Keratinocyte (primary cell): ENCODE data around the gene MFSD12. TPM values are rescaled to one million over a fixed set of nuclear protein-coding genes. Genes with fewer than 3 reads are reported as not detected.

ENCODE experiments used
- DNase-seq: peaks from one replicate; pipeline ENCODE4 v3.0.0-alpha.2; 2011; ENCODE audit warnings: low read depth, missing footprints, low spot score
- FAIRE-seq: peaks from 2 replicates; lab custom pipeline; 2011; peaks lifted over from hg19 to GRCh38; lab: Jason Lieb, UNC
- H2AFZ ChIP-seq: 2 replicates; pipeline ENCODE4 v1.6.0; 2012; ENCODE audit warnings: low read length, control low read depth, inconsistent platforms; ENCODE audit not compliant: control insufficient read depth
- H3K27ac ChIP-seq: 2 replicates; pipeline ENCODE4 v1.5.1; 2011; ENCODE audit warnings: low read length; ENCODE audit not compliant: control insufficient read depth, insufficient read depth
- H3K27me3 ChIP-seq: 3 replicates; pipeline ENCODE4 v1.6.0; 2011; ENCODE audit warnings: low read length; ENCODE audit not compliant: control insufficient read depth, insufficient read depth; ENCODE audit errors: extremely low read depth
- H3K36me3 ChIP-seq, 2 experiments: 2 replicates in 1 of 2; 3 replicates in 1 of 2; pipeline ENCODE4 v1.5.1; 2011; ENCODE audit warnings: low read length in 2 of 2, mild to moderate bottlenecking in 1 of 2; ENCODE audit not compliant: control insufficient read depth in 2 of 2, insufficient read depth in 2 of 2; ENCODE audit errors: extremely low read depth in 1 of 2
- H3K4me1 ChIP-seq: 3 replicates; pipeline ENCODE4 v1.5.1; 2011; ENCODE audit warnings: low read length; ENCODE audit not compliant: control insufficient read depth, insufficient read depth; ENCODE audit errors: extremely low read depth
- H3K4me2 ChIP-seq: 3 replicates; pipeline ENCODE4 v1.6.0; 2011; ENCODE audit warnings: low read depth, low read length; ENCODE audit not compliant: control insufficient read depth, insufficient read depth; ENCODE audit errors: extremely low read depth
- H3K4me3 ChIP-seq, 3 experiments: fragments of 200-600 bp in 1 of 3; sonication (generic) in 1 of 3; 2 replicates in 2 of 3; 3 replicates in 1 of 3; pipeline ENCODE4 v1.5.1; 2011 to 2016; ENCODE audit warnings: low read length in 3 of 3, mild to moderate bottlenecking in 3 of 3, control low read depth in 2 of 3, inconsistent platforms in 1 of 3, low read depth in 1 of 3, mixed read lengths in 1 of 3, mixed run types in 1 of 3, moderate library complexity in 1 of 3; ENCODE audit not compliant: control insufficient read depth in 2 of 3, insufficient read depth in 2 of 3; ENCODE audit errors: extremely low read depth in 1 of 3
- H3K79me2 ChIP-seq: 2 replicates; pipeline ENCODE4 v1.6.0; 2012; ENCODE audit warnings: low read length; ENCODE audit not compliant: control insufficient read depth, insufficient read depth
- H3K9ac ChIP-seq: 3 replicates; pipeline ENCODE4 v1.6.0; 2011; ENCODE audit warnings: low read length; ENCODE audit not compliant: control insufficient read depth, insufficient read depth; ENCODE audit errors: extremely low read depth
- H3K9me1 ChIP-seq: 3 replicates; pipeline ENCODE4 v1.6.0; 2011; ENCODE audit warnings: low read length; ENCODE audit not compliant: control insufficient read depth, insufficient read depth; ENCODE audit errors: extremely low read depth
- H3K9me3 ChIP-seq: 2 replicates; pipeline ENCODE4 v1.5.1; 2012; ENCODE audit warnings: low read depth, low read length; ENCODE audit not compliant: control insufficient read depth
- H4K20me1 ChIP-seq: 3 replicates; pipeline ENCODE4 v1.6.0; 2011; ENCODE audit warnings: low read length; ENCODE audit not compliant: control insufficient read depth, insufficient read depth; ENCODE audit errors: extremely low read depth
- EZH2 ChIP-seq: IDR thresholded peaks from one replicate; pipeline ENCODE4 v1.6.1; 2012; ENCODE audit warnings: inconsistent platforms, mild to moderate bottlenecking, low read length, moderate library complexity
- dilution Hi-C: fragments of 300-500 bp; cut with MboI; formaldehyde crosslinking; loops from one replicate; pipeline ENCODE4 v1.7.0; 2020; ENCODE audit warnings: low sequenced_read_pairs; ENCODE audit not compliant: extremely low pct_ligation_motif_present
- polyA plus RNA-seq, 5 experiments: library from polyadenylated mRNA; depleted of rRNA in 3 of 5; stranded (reverse) in 3 of 5; stranded (forward) in 1 of 5; unstranded in 1 of 5; fragments of >200 nt; gene quantifications; 1 replicate in 1 of 5; 2 replicates in 3 of 5; 3 replicates in 1 of 5; pipeline versions ENCODE4 v1.2.1 to v1.2.3, GENCODE V29; 2011 to 2012; ENCODE audit warnings: missing spikeins in 2 of 5, low read depth in 1 of 5, low replicate concordance in 1 of 5
- TF ChIP-seq, protein P1 (sequence below), 3 experiments: IDR thresholded peaks in 1 of 3; conservative IDR thresholded peaks in 1 of 3; optimal IDR thresholded peaks in 1 of 3; 2 replicates in 2 of 3; 3 replicates in 1 of 3; pipeline versions ENCODE3 to v1.5.1; 2011; ENCODE audit warnings: low read length in 3 of 3, mild to moderate bottlenecking in 3 of 3, moderate library complexity in 2 of 3, control low read depth in 1 of 3, inconsistent platforms in 1 of 3; ENCODE audit not compliant: insufficient read depth in 2 of 3; ENCODE audit errors: extremely low read depth in 1 of 3

MFSD12 gene
- polyA plus RNA-seq, 1 donor (not counting 4 experiments of a cell fraction or from before 2014, with no cell fraction given) = 30.0 TPM

DNA sequence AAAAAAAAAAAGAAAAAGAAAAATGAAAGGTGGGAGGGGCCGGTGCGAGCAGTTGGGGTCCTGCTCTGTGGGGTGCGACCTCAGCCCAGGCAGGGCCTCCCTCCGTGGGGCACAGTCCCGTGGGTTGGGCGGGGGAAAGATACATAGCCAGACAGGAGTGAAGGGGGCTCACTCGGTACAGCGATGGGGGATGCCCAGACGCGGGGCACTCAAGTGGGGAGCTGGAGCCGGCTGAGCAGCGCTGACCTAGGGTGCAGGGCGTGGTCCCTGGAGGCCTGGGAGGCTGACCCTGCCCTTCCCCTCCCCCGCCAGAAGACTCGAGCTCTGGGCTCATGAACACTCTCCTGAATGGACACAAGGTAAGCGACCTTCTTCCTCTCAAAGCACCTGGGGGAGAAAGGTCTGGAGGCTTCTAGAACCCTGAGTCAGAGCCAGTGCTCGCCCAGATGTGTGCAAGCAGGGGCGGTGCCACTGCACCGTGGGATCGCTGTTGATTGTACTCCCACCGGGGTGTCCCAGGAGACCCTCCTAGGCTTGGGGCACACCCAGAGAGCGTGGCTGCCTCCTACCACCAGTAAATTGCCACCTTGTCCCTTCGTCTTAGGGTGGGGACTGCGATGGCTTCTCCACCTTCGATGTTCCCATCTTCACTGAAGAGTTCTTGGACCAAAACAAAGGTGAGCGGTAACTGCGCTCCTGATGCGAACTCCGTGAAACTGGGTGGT, 18.7 kb upstream of the MFSD12 start:
- DNase-seq (no peak), FAIRE-seq (no peak)
- H3K27ac ChIP-seq = no peak overlapping the region
- peak overlapping the region; percentile 25 to 71 (median 44) for H3K4me3 ChIP-seq
- H3K4me1 ChIP-seq = peaks cover 16% of the 10 kb centered on the region
- no peaks in the 10 kb centered on the region for H4K20me1 ChIP-seq
- H3K27me3 ChIP-seq = no peaks in the 10 kb centered on the region
- H3K9ac ChIP-seq = peak overlapping the region; percentile 33
- no peak for TF ChIP-seq EZH2
- TF ChIP-seq, protein P1, sequence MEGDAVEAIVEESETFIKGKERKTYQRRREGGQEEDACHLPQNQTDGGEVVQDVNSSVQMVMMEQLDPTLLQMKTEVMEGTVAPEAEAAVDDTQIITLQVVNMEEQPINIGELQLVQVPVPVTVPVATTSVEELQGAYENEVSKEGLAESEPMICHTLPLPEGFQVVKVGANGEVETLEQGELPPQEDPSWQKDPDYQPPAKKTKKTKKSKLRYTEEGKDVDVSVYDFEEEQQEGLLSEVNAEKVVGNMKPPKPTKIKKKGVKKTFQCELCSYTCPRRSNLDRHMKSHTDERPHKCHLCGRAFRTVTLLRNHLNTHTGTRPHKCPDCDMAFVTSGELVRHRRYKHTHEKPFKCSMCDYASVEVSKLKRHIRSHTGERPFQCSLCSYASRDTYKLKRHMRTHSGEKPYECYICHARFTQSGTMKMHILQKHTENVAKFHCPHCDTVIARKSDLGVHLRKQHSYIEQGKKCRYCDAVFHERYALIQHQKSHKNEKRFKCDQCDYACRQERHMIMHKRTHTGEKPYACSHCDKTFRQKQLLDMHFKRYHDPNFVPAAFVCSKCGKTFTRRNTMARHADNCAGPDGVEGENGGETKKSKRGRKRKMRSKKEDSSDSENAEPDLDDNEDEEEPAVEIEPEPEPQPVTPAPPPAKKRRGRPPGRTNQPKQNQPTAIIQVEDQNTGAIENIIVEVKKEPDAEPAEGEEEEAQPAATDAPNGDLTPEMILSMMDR (optimal IDR thresholded peaks at IDR 0.05 in 1 of 3, IDR thresholded peaks at IDR 0.05 in 1 of 3, conservative IDR thresholded peaks at IDR 0.05 in 1 of 3; ENCODE audit: extremely low read depth in 1 of 3, insufficient read depth in 2 of 3, low read length in 3 of 3) = no peak
- H3K9me3 ChIP-seq = no peaks in the 10 kb centered on the region
- H3K9me1 ChIP-seq = no peaks in the 10 kb centered on the region
- no peaks in the 10 kb centered on the region for H3K79me2 ChIP-seq
- dilution Hi-C loops = no loop called here
- H3K4me2 ChIP-seq = peak overlapping the region; percentile 92
- H2AFZ ChIP-seq = no peak overlapping the region
- H3K36me3 ChIP-seq = peaks cover 2 to 3% of the 10 kb centered on the region in 2 experiments

DNA sequence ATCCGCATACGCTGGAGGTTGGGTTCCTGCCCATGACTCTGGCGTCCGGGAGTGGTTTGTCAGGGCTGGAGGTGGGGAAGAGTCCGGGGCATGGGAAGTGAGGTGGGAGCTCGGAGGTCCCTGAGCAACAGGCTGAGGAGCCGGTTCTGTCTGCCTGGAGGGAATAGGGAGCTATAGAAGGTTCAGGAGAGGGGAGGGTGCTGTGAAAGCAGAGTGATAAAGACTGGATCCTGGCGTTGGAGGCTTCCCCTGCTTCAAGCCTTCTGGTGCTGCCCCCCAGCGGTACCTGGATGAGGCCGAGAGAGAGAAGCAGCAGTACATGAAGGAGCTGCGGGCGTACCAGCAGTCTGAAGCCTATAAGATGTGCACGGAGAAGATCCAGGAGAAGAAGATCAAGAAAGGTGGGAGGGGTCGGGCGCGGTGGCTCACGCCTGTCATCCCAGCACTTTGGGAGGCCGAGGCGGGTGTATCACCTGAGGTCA, 17.9 kb upstream of the MFSD12 start:
- Histone ChIP-seq H2AFZ (no peak overlapping the region), H3K9me1 (no peaks in the 10 kb centered on the region), H3K36me3 (peaks cover 2 to 3% of the 10 kb centered on the region in 2 experiments), H3K4me3 (no peak overlapping the region), H4K20me1 (no peaks in the 10 kb centered on the region), H3K4me1 (peaks cover 16% of the 10 kb centered on the region), H3K9ac (no peak overlapping the region), H3K27ac (no peak overlapping the region), H3K4me2 (no peak overlapping the region), H3K79me2 (no peaks in the 10 kb centered on the region), H3K9me3 (no peaks in the 10 kb centered on the region), H3K27me3 (no peaks in the 10 kb centered on the region)
- FAIRE-seq (no peak), DNase-seq (no peak)
- TF ChIP-seq, protein P1 (optimal IDR thresholded peaks at IDR 0.05 in 1 of 3, IDR thresholded peaks at IDR 0.05 in 1 of 3, conservative IDR thresholded peaks at IDR 0.05 in 1 of 3; ENCODE audit: extremely low read depth in 1 of 3, insufficient read depth in 2 of 3, low read length in 3 of 3) = peak in 2 of 3 experiments; percentile 12 to 30
- TF ChIP-seq EZH2 = no peak
- dilution Hi-C loops = no loop called here
